Trophoblast cell (in vitro differentiated cells and primary cell): Measurements from ENCODE around the gene PTPRN.

Experiments
- DNase-seq, 2 donors: peaks; one replicate each; pipeline ENCODE4 v3.0.0-alpha.2; 2016
- H2AFZ ChIP-seq: 2 replicates; pipeline ENCODE4 v1.6.1; 2013; ENCODE audit warnings: low read length, moderate library complexity, mild to moderate bottlenecking; ENCODE audit not compliant: insufficient read depth, poor library complexity
- H2AK5ac ChIP-seq: 2 replicates; pipeline ENCODE4 v1.6.1; 2013; ENCODE audit warnings: mild to moderate bottlenecking, low read length
- H2BK120ac ChIP-seq: 2 replicates; pipeline ENCODE4 v1.6.1; 2013; ENCODE audit warnings: low read length, mild to moderate bottlenecking, moderate library complexity; ENCODE audit not compliant: insufficient read depth, poor library complexity
- H2BK12ac ChIP-seq: 2 replicates; pipeline ENCODE4 v1.6.1; 2013; ENCODE audit warnings: mild to moderate bottlenecking, low read length, moderate library complexity
- H2BK5ac ChIP-seq: 2 replicates; pipeline ENCODE4 v1.6.1; 2013; ENCODE audit warnings: low read length, low read depth, moderate library complexity, mild to moderate bottlenecking; ENCODE audit not compliant: poor library complexity
- H3K14ac ChIP-seq: 2 replicates; pipeline ENCODE4 v1.6.1; 2013; ENCODE audit warnings: mild to moderate bottlenecking, low read length
- H3K18ac ChIP-seq: 2 replicates; pipeline ENCODE4 v1.6.1; 2013; ENCODE audit warnings: mild to moderate bottlenecking, low read length
- H3K23ac ChIP-seq: 2 replicates; pipeline ENCODE4 v1.6.1; 2013; ENCODE audit warnings: low read length
- H3K27ac ChIP-seq: 2 replicates; pipeline ENCODE4 v1.5.1; 2013; ENCODE audit warnings: low read depth, mild to moderate bottlenecking, inconsistent platforms, low read length, moderate library complexity
- H3K27me3 ChIP-seq: 2 replicates; pipeline ENCODE4 v1.6.1; 2013; ENCODE audit warnings: inconsistent platforms, mild to moderate bottlenecking, low read length, moderate library complexity; ENCODE audit not compliant: insufficient read depth
- H3K36me3 ChIP-seq, 2 experiments: 1 replicate in 1 of 2; 2 replicates in 1 of 2; pipeline ENCODE4 v1.6.1; 2013; ENCODE audit warnings: low read length in 2 of 2, mild to moderate bottlenecking in 2 of 2, moderate library complexity in 1 of 2; ENCODE audit not compliant: insufficient read depth in 2 of 2, control insufficient read depth in 1 of 2
- H3K4ac ChIP-seq: 2 replicates; pipeline ENCODE4 v1.6.1; 2013; ENCODE audit warnings: low read depth, mild to moderate bottlenecking, low read length, moderate library complexity
- H3K4me1 ChIP-seq, 2 experiments: 1 replicate in 1 of 2; 2 replicates in 1 of 2; pipeline ENCODE4 v1.6.1; 2013; ENCODE audit warnings: low read length in 2 of 2, mild to moderate bottlenecking in 2 of 2, moderate library complexity in 1 of 2; ENCODE audit not compliant: insufficient read depth in 2 of 2, control insufficient read depth in 1 of 2
- H3K4me2 ChIP-seq: 2 replicates; pipeline ENCODE4 v1.6.1; 2013; ENCODE audit warnings: inconsistent platforms, mild to moderate bottlenecking, low read length, moderate library complexity
- H3K4me3 ChIP-seq: 2 replicates; pipeline ENCODE4 v1.5.1; 2013; ENCODE audit warnings: mild to moderate bottlenecking, low read depth, low read length, inconsistent platforms
- H3K79me1 ChIP-seq: one replicate; pipeline ENCODE4 v1.6.1; 2013; ENCODE audit warnings: low read length
- H3K79me2 ChIP-seq: 2 replicates; pipeline ENCODE4 v1.6.1; 2013; ENCODE audit warnings: low read length, mild to moderate bottlenecking; ENCODE audit not compliant: control insufficient read depth, insufficient read depth, poor library complexity
- H3K9ac ChIP-seq: 2 replicates; pipeline ENCODE4 v1.6.1; 2013; ENCODE audit warnings: mild to moderate bottlenecking, low read length
- H3K9me3 ChIP-seq: 2 replicates; pipeline ENCODE4 v1.6.1; 2013; ENCODE audit warnings: low read depth, mild to moderate bottlenecking, control low read depth, inconsistent platforms, low read length; ENCODE audit not compliant: insufficient read depth
- H4K12ac ChIP-seq: 2 replicates; pipeline ENCODE4 v1.6.1; 2013; ENCODE audit warnings: low read depth, mild to moderate bottlenecking, low read length, moderate library complexity
- H4K8ac ChIP-seq: 2 replicates; pipeline ENCODE4 v1.6.1; 2013; ENCODE audit warnings: low read depth, mild to moderate bottlenecking, low read length, moderate library complexity
- H4K91ac ChIP-seq: one replicate; pipeline ENCODE4 v1.6.1; 2013; ENCODE audit warnings: low read depth, mild to moderate bottlenecking, low read length, moderate library complexity
- WGBS: extraction: QIAGEN DNeasy Blood & Tissue Kit; methylation state at CpG from one replicate; pipeline ENCODE4 v1.1.7; 2013; ENCODE audit warnings: missing lambda C conversion rate; ENCODE audit not compliant: insufficient read length, insufficient coverage; ENCODE audit errors: extremely low coverage; 5-methylcytosine and 5-hydroxymethylcytosine counted together

PTPRN gene

DNA sequence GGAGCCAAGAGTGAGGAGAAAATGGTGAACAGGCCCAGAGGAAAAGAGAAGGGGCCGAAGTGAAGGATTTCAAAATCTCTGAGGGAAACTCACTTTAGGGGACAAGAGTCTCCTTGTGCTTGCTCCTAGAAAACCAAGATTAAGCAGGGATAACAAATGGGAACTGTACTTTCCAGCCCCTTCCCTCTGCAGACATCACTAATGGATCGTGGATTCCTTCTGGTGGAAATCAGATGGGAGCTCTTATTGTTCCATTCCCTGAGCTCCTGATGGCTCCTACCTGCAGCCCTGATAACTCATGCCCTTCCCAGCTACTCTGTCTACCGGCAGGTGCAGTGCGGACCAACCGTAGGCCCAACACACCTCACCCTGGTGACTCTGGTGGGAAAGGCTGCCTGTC lies 43.9 kb upstream of the PTPRN start:
- no peak overlapping the region for H2AFZ ChIP-seq
- no peaks in the 10 kb centered on the region for H3K79me2 ChIP-seq
- no peak overlapping the region for H2AK5ac ChIP-seq
- H3K4me3 ChIP-seq: no peak overlapping the region
- no peak overlapping the region for H4K91ac ChIP-seq
- peaks cover 0 to 6% of the 10 kb centered on the region in 2 experiments for H3K4me1 ChIP-seq
- H2BK120ac ChIP-seq: no peak overlapping the region
- H3K9ac ChIP-seq: no peak overlapping the region
- WGBS: no CpG with 5 or more reads among the region's 5 CpGs
- H3K36me3 ChIP-seq: no peaks in the 10 kb centered on the region
- no peak overlapping the region for H3K14ac ChIP-seq
- H2BK12ac ChIP-seq: no peak overlapping the region
- H2BK5ac ChIP-seq: no peak overlapping the region
- H3K4ac ChIP-seq: no peak overlapping the region
- peaks cover 3% of the 10 kb centered on the region for H3K27me3 ChIP-seq
- DNase-seq: no peak
- no peak overlapping the region for H3K27ac ChIP-seq
- H3K9me3 ChIP-seq: no peaks in the 10 kb centered on the region
- no peak overlapping the region for H3K4me2 ChIP-seq
- H4K12ac ChIP-seq: no peak overlapping the region
- H3K23ac ChIP-seq: no peak overlapping the region
- no peaks in the 10 kb centered on the region for H3K79me1 ChIP-seq
- no peak overlapping the region for H3K18ac ChIP-seq
- H4K8ac ChIP-seq: no peak overlapping the region

DNA sequence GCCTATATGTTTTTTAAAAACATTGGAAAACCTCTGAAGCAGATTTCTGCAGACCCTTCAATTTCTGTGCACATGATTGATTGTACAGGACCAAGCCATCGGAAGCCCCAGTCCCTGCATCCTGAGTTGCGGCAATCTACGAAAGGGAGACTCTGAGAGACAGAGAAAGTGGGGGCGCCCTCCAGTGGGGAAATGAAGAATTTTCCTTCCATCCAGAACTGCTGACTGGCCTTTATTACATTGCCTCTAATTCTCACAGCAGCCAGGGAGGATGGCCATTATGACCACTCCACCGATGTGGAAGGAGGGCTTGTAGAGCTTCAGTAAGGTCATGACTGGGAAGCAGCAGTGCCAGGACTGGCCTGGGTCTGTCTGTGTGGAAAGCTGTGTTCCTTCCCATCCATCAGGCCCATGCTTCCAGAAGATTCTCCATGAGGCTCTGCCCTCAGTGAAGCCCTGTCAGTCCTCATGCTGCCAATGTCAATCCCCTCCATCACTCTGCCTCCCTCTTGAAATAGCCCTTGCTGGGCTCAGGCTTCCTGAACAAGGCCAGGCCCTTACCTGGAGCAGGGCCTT lies 43.3 kb upstream of the PTPRN start:
- H3K4me2 ChIP-seq: no peak overlapping the region
- no peak overlapping the region for H4K91ac ChIP-seq
- H3K4ac ChIP-seq: no peak overlapping the region
- WGBS: no CpG with 5 or more reads among the region's 5 CpGs
- no peak overlapping the region for H3K9ac ChIP-seq
- H3K4me1 ChIP-seq: peaks cover 0 to 5% of the 10 kb centered on the region in 2 experiments
- DNase-seq: peak; percentile 55 to 77
- no peak overlapping the region for H4K8ac ChIP-seq
- no peak overlapping the region for H3K23ac ChIP-seq
- H3K36me3 ChIP-seq: no peaks in the 10 kb centered on the region
- H3K4me3 ChIP-seq: no peak overlapping the region
- H4K12ac ChIP-seq: no peak overlapping the region
- no peak overlapping the region for H2BK120ac ChIP-seq
- H3K14ac ChIP-seq: no peak overlapping the region
- H3K27ac ChIP-seq: no peak overlapping the region
- H2BK5ac ChIP-seq: no peak overlapping the region
- H3K27me3 ChIP-seq: no peaks in the 10 kb centered on the region
- H2AK5ac ChIP-seq: peak overlapping the region; percentile 35
- H3K79me2 ChIP-seq: no peaks in the 10 kb centered on the region
- no peaks in the 10 kb centered on the region for H3K79me1 ChIP-seq
- no peaks in the 10 kb centered on the region for H3K9me3 ChIP-seq
- no peak overlapping the region for H2BK12ac ChIP-seq
- H2AFZ ChIP-seq: no peak overlapping the region
- no peak overlapping the region for H3K18ac ChIP-seq

DNA sequence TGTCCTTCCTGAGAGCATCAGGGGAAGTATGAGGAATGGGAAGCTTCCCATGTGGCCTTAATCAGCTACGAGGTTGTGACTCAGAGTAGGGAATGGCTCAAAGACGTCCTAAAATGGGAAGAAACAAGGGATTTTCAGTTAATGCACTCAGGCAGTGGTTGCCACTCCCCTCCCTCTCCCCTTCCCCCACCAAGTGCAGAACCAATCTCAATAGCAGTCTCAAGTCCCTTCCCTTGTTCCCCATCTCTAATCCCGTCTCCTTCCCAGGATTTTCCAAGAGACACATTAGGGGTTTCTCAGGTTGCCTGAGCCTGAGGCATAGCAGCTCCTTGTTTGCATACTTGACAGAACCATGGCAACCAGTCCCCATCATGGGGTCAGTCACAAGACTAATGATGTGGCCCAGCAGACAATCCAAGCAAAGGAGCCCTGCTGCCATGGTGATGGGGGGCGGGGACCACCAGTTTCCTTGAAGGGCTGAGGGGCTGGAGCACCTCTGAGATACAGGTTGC lies 41.6 kb upstream of the PTPRN start:
- no peak overlapping the region for H2BK5ac ChIP-seq
- H3K23ac ChIP-seq: no peak overlapping the region
- no peak overlapping the region for H3K4me2 ChIP-seq
- no peak overlapping the region for H4K91ac ChIP-seq
- WGBS: no CpG with 5 or more reads among the region's 4 CpGs
- no peaks in the 10 kb centered on the region for H3K79me2 ChIP-seq
- H3K4me1 ChIP-seq: peaks cover 0 to 5% of the 10 kb centered on the region in 2 experiments
- no peak overlapping the region for H2BK12ac ChIP-seq
- no peak overlapping the region for H3K18ac ChIP-seq
- DNase-seq: no peak
- no peak overlapping the region for H3K27ac ChIP-seq
- no peaks in the 10 kb centered on the region for H3K36me3 ChIP-seq
- H3K79me1 ChIP-seq: no peaks in the 10 kb centered on the region
- H3K4ac ChIP-seq: no peak overlapping the region
- no peak overlapping the region for H2AK5ac ChIP-seq
- no peaks in the 10 kb centered on the region for H3K9me3 ChIP-seq
- no peak overlapping the region for H4K8ac ChIP-seq
- no peak overlapping the region for H3K4me3 ChIP-seq
- H2AFZ ChIP-seq: no peak overlapping the region
- H3K27me3 ChIP-seq: no peaks in the 10 kb centered on the region
- no peak overlapping the region for H2BK120ac ChIP-seq
- H3K9ac ChIP-seq: no peak overlapping the region
- no peak overlapping the region for H4K12ac ChIP-seq
- no peak overlapping the region for H3K14ac ChIP-seq

GRCh38 chr2:219350215-219350614 lies 41.0 kb upstream of the PTPRN start:
- Histone ChIP-seq H2BK5ac (no peak overlapping the region), H2AK5ac (no peak overlapping the region), H3K23ac (no peak overlapping the region), H3K18ac (no peak overlapping the region), H4K91ac (no peak overlapping the region), H3K9ac (no peak overlapping the region), H3K9me3 (no peaks in the 10 kb centered on the region), H3K27me3 (no peaks in the 10 kb centered on the region), H4K12ac (no peak overlapping the region), H4K8ac (no peak overlapping the region), H2BK12ac (no peak overlapping the region), H2BK120ac (no peak overlapping the region), H2AFZ (no peak overlapping the region), H3K79me1 (no peaks in the 10 kb centered on the region), H3K4me1 (peaks cover 0 to 5% of the 10 kb centered on the region in 2 experiments), H3K27ac (no peak overlapping the region), H3K14ac (no peak overlapping the region), H3K79me2 (no peaks in the 10 kb centered on the region), H3K4ac (no peak overlapping the region), H3K4me3 (no peak overlapping the region), H3K36me3 (no peaks in the 10 kb centered on the region), H3K4me2 (no peak overlapping the region)
- no peak for DNase-seq
- no CpG with 5 or more reads among the region's 3 CpGs for WGBS
